Lower leg skin (tissue), 3 donors: ENCODE data around the gene ANTXR1.

ENCODE experiments used
- POLR2A ChIP-seq, 2 donors: fragments of 450-650 bp; IDR thresholded peaks; one replicate each; pipeline ENCODE4 v1.6.1; 2016 to 2017; ENCODE audit warnings: antibody characterized with exemption in 2 of 2, mild to moderate bottlenecking in 1 of 2, moderate library complexity in 1 of 2
- TF ChIP-seq, protein P1 (sequence below), 3 donors: fragments of 450-650 bp; IDR thresholded peaks; one replicate each; pipeline ENCODE4 v1.5.1; 2016; ENCODE audit warnings: antibody characterized with exemption in 3 of 3, mild to moderate bottlenecking in 3 of 3, moderate library complexity in 2 of 3

DNA sequence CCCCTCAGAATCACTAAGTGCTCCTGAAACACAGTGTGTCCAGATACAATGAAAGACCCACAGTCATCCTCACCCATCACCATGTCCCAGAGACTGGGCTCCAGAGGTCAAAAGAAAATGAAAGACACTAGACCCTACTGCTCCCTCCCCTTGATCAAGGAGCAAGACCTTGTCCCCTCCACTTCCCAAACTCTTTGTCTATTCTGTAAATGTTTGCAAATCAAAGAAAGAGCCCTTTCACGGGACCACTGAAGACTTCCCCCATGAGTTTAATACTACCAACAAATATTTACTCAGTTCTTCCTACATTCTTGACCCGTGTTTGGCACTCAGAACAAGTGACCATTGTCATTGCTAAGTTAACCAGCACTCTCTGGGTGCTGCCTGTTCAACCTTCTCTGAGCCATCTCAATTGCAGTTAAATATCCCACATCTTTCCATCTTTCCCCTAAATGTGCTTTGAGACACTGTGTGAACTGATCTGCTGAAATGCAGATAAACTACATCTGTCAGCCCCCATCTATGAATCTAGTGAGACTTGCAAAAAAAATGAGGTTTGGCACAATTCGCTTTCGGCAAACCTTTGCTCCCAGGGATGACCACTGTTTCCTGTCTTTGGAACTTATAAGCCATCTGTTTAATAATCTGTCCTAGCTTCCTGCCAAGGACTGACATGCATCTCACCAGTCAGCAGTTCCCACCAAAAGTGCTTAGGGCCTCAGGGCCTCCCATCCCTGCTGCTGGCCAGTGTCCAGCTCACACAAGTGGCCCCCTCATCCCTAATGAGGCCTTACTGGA is 203.8 kb downstream of the ANTXR1 start:
- TF ChIP-seq, protein P1, sequence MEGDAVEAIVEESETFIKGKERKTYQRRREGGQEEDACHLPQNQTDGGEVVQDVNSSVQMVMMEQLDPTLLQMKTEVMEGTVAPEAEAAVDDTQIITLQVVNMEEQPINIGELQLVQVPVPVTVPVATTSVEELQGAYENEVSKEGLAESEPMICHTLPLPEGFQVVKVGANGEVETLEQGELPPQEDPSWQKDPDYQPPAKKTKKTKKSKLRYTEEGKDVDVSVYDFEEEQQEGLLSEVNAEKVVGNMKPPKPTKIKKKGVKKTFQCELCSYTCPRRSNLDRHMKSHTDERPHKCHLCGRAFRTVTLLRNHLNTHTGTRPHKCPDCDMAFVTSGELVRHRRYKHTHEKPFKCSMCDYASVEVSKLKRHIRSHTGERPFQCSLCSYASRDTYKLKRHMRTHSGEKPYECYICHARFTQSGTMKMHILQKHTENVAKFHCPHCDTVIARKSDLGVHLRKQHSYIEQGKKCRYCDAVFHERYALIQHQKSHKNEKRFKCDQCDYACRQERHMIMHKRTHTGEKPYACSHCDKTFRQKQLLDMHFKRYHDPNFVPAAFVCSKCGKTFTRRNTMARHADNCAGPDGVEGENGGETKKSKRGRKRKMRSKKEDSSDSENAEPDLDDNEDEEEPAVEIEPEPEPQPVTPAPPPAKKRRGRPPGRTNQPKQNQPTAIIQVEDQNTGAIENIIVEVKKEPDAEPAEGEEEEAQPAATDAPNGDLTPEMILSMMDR (IDR thresholded peaks at IDR 0.05), result no peak
- TF ChIP-seq POLR2A (IDR thresholded peaks at IDR 0.05), result no peak
